ENCODE measurements around the gene COQ10B. TPM values are rescaled to one million over a fixed set of nuclear protein-coding genes. Genes with fewer than 3 reads are reported as not detected.

Gene COQ10B

GRCh38 chr2:197517150-197517549 is 63.8 kb downstream of the COQ10B start:
- Histone ChIP-seq H3K9me3 (ENCODE audit: control insufficient read depth, low read length) (no peaks in the 10 kb centered on the region), H3K9ac (ENCODE audit: low read length) (peak overlapping the region; percentile 96), H2AFZ (ENCODE audit: low read depth, low read length) (no peak overlapping the region), H3K27me3 (ENCODE audit: control insufficient read depth in 1 of 2, insufficient read depth in 1 of 2, low read length in 2 of 2) (no peaks in the 10 kb centered on the region), H3K27ac (ENCODE audit: low read length, poor library complexity, severe bottlenecking) (no peak overlapping the region), H4K8ac (ENCODE audit: low read length) (no peak overlapping the region), H3K23ac (ENCODE audit: low read length in 2 of 2) (no peak overlapping the region), H3K14ac (ENCODE audit: low read length in 2 of 2) (no peak overlapping the region), H2BK15ac (ENCODE audit: low read depth, poor library complexity, severe bottlenecking) (no peak overlapping the region), H3K79me1 (replicated peaks; ENCODE audit: low read length, poor library complexity, severe bottlenecking) (peaks cover 1% of the 10 kb centered on the region), H4K91ac (ENCODE audit: low read length) (no peak overlapping the region), H3K18ac (ENCODE audit: low read depth in 1 of 2, low read length in 2 of 2) (no peak overlapping the region), H2BK120ac (ENCODE audit: low read depth, low read length) (no peak overlapping the region), H3K4me3 (ENCODE audit: insufficient read depth in 1 of 2, low read depth in 1 of 2, low read length in 2 of 2) (peak overlapping the region in 1 of 2 experiments; percentile 96), H3K4me2 (ENCODE audit: low read length, poor library complexity, severe bottlenecking) (peak overlapping the region; percentile 63), H3K36me3 (ENCODE audit: control insufficient read depth in 1 of 2, insufficient read depth in 2 of 2, low read depth in 1 of 2, low read length in 2 of 2) (peaks cover 0 to 5% of the 10 kb centered on the region in 2 experiments), H2BK5ac (ENCODE audit: low read depth, low read length, poor library complexity, severe bottlenecking) (no peak overlapping the region), H2BK12ac (ENCODE audit: low read length in 2 of 2) (no peak overlapping the region), H3K4ac (ENCODE audit: low read depth in 1 of 2, low read length in 2 of 2) (no peak overlapping the region), H3K4me1 (ENCODE audit: control insufficient read depth, insufficient read depth, low read depth, low read length) (peaks cover 1% of the 10 kb centered on the region), H2AK5ac (ENCODE audit: low read length, severe bottlenecking) (no peak overlapping the region)
- DNase-seq, result no peak
- WGBS, result 84% methylated on average over 2 of the region's 2 CpGs

Small RNA genes within 50 kb of the gene (small RNA-seq; reads per million reads assigned to genes)
- gene RF00394 (ENCODE audit: low read depth) (not detected), gene RNU6-1029P (ENCODE audit: low read depth) (not detected)
